ENCODE results near the gene SLC37A3. TPM values are rescaled to one million over a fixed set of nuclear protein-coding genes. Genes with fewer than 3 reads are reported as not detected.

SLC37A3 gene
- total and polyA plus RNA-seq, 2 of the 13 experiments (the other 11 are each of a cell fraction or from before 2014, with no cell fraction given): 21.3 to 27.9 TPM

DNA sequence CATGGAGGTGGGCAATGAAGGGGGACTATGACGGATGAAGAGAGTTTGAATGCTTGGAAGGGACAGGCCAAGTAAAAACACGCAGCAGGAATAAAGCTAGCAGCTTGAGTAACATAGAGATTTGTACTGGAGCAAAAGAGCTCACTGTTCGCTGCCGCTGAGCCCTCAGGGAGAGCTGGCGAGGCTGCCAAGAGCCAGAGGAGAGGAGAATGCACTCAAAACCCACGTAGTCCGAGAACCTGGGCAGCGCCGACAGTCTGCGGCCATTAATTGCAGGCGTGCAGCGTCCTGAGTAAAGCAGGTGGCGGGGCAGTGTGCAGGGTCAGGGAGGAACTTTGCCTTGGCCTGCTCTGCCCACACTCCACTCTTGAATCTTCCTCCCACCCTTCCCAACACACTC lies 68.2 kb downstream of the SLC37A3 start:
- H2AFZ ChIP-seq (ENCODE audit: low read length): no peak overlapping the region
- no TSS peak for BruUV-seq (replicated peaks)
- POLR2A ChIA-PET: no interaction called here
- no peaks in the 10 kb centered on the region for H3K79me2 ChIP-seq (ENCODE audit: insufficient read depth, low read length)
- peaks cover 27% of the 10 kb centered on the region for H3K4me1 ChIP-seq (ENCODE audit: insufficient read depth, low read length)
- H3K36me3 ChIP-seq (replicated peaks in 1 of 2; ENCODE audit: control insufficient read depth in 1 of 2, insufficient read depth in 2 of 2, low read length in 2 of 2): peaks cover 0 to 11% of the 10 kb centered on the region in 2 experiments; a peak in 4 of 5 replicates
- H3K9me3 ChIP-seq (ENCODE audit: low read length): no peaks in the 10 kb centered on the region
- H4K20me1 ChIP-seq (ENCODE audit: insufficient read depth, low read length): no peaks in the 10 kb centered on the region
- intact Hi-C loops (cut with micrococcal nuclease; ENCODE audit: unreplicated experiment): no loop called here
- H3K9ac ChIP-seq (ENCODE audit: insufficient read depth, low read depth, low read length): no peak overlapping the region
- DNase-seq (ENCODE audit: low spot score): no peak
- in situ Hi-C loops (cut with HindIII; ENCODE audit: extremely low pct_ligation_motif_present, low pct_unique_long_range_greater_than_20kb): loop anchor here (25.0 kb wide), 1 partner anchor 243 kb away; no protein-coding TSS in a partner anchor
- H3K27me3 ChIP-seq (ENCODE audit: control insufficient read depth in 1 of 2, insufficient read depth in 2 of 2, low read length in 2 of 2): no peaks in the 10 kb centered on the region
- TF ChIP-seq, protein P1, sequence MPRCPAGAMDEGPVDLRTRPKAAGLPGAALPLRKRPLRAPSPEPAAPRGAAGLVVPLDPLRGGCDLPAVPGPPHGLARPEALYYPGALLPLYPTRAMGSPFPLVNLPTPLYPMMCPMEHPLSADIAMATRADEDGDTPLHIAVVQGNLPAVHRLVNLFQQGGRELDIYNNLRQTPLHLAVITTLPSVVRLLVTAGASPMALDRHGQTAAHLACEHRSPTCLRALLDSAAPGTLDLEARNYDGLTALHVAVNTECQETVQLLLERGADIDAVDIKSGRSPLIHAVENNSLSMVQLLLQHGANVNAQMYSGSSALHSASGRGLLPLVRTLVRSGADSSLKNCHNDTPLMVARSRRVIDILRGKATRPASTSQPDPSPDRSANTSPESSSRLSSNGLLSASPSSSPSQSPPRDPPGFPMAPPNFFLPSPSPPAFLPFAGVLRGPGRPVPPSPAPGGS (CRISPR knock-in tag; IDR thresholded peaks at IDR 0.05): no peak
- TF ChIP-seq FOXC1 (CRISPR knock-in tag; IDR thresholded peaks at IDR 0.05; ENCODE audit: borderline replicate concordance) (no peak), ZNF709 (CRISPR knock-in tag; IDR thresholded peaks at IDR 0.05) (no peak), PAX8 (CRISPR knock-in tag; IDR thresholded peaks at IDR 0.05; ENCODE audit: borderline replicate concordance) (no peak), ZNF432 (CRISPR knock-in tag; IDR thresholded peaks at IDR 0.05; ENCODE audit: borderline replicate concordance) (no peak), ZMYM2 (CRISPR knock-in tag; IDR thresholded peaks at IDR 0.05) (no peak), JUND (CRISPR knock-in tag; IDR thresholded peaks at IDR 0.05) (no peak), GTF3A (CRISPR knock-in tag; conservative IDR thresholded peaks at IDR 0.05) (no peak), ZNF180 (CRISPR knock-in tag; IDR thresholded peaks at IDR 0.05; ENCODE audit: borderline replicate concordance, low read depth) (no peak), PRPF4 (IDR thresholded peaks at IDR 0.05; ENCODE audit: low read depth, low read length, poor library complexity, severe bottlenecking) (no peak)
- TF ChIP-seq, protein P2, sequence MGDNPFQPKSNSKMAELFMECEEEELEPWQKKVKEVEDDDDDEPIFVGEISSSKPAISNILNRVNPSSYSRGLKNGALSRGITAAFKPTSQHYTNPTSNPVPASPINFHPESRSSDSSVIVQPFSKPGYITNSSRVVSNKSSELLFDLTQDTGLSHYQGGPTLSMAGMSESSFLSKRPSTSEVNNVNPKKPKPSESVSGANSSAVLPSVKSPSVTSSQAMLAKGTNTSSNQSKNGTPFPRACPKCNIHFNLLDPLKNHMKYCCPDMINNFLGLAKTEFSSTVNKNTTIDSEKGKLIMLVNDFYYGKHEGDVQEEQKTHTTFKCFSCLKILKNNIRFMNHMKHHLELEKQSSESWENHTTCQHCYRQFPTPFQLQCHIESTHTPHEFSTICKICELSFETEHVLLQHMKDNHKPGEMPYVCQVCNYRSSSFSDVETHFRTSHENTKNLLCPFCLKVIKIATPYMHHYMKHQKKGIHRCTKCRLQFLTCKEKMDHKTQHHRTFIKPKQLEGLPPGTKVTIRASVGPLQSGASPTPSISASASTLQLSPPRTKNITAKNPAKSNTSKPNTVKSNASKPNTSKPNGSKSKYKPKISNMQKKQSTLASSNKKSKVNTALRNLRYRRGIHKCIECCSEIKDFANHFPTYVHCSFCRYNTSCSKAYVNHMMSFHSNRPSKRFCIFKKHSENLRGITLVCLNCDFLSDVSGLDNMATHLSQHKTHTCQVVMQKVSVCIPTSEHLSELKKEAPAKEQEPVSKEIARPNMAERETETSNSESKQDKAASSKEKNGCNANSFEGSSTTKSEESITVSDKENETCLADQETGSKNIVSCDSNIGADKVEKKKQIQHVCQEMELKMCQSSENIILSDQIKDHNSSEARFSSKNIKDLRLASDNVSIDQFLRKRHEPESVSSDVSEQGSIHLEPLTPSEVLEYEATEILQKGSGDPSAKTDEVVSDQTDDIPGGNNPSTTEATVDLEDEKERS (CRISPR knock-in tag; IDR thresholded peaks at IDR 0.05): no peak
- TF ChIP-seq, protein P3, sequence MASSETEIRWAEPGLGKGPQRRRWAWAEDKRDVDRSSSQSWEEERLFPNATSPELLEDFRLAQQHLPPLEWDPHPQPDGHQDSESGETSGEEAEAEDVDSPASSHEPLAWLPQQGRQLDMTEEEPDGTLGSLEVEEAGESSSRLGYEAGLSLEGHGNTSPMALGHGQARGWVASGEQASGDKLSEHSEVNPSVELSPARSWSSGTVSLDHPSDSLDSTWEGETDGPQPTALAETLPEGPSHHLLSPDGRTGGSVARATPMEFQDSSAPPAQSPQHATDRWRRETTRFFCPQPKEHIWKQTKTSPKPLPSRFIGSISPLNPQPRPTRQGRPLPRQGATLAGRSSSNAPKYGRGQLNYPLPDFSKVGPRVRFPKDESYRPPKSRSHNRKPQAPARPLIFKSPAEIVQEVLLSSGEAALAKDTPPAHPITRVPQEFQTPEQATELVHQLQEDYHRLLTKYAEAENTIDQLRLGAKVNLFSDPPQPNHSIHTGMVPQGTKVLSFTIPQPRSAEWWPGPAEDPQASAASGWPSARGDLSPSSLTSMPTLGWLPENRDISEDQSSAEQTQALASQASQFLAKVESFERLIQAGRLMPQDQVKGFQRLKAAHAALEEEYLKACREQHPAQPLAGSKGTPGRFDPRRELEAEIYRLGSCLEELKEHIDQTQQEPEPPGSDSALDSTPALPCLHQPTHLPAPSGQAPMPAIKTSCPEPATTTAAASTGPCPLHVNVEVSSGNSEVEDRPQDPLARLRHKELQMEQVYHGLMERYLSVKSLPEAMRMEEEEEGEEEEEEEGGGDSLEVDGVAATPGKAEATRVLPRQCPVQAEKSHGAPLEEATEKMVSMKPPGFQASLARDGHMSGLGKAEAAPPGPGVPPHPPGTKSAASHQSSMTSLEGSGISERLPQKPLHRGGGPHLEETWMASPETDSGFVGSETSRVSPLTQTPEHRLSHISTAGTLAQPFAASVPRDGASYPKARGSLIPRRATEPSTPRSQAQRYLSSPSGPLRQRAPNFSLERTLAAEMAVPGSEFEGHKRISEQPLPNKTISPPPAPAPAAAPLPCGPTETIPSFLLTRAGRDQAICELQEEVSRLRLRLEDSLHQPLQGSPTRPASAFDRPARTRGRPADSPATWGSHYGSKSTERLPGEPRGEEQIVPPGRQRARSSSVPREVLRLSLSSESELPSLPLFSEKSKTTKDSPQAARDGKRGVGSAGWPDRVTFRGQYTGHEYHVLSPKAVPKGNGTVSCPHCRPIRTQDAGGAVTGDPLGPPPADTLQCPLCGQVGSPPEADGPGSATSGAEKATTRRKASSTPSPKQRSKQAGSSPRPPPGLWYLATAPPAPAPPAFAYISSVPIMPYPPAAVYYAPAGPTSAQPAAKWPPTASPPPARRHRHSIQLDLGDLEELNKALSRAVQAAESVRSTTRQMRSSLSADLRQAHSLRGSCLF (CRISPR knock-in tag; IDR thresholded peaks at IDR 0.05; ENCODE audit: borderline replicate concordance): no peak
- CTCF ChIA-PET (ENCODE audit: low intra/inter-chr PET ratio, low total read pairs): no interaction called here
- WGBS (ENCODE audit: low lambda C conversion rate): 96% methylated on average over 13 of the region's 13 CpGs
- FAIRE-seq: no peak
- H3K4me3 ChIP-seq (replicated peaks in 1 of 3; ENCODE audit: insufficient read depth in 1 of 3, low read depth in 2 of 3, low read length in 3 of 3): no peak overlapping the region
- ATAC-seq: no peak
- no peak overlapping the region for H3K27ac ChIP-seq (ENCODE audit: extremely low read length, insufficient read depth, low read length)
- H3K4me2 ChIP-seq (ENCODE audit: low read depth, low read length): no peak overlapping the region

All from HepG2 (cell line).